Central memory CD8-positive, alpha-beta T cell (primary cell): ENCODE results near the gene VPS4A.
A peak's percentile ranks its signal among the peaks of the same experiment; 100 is the strongest.
"Not testable (repeated sequence)": the region's sequence is repeated elsewhere in the genome, so short reads cannot be mapped to it uniquely, and the experiment has no call there.

Experiments used
- ATAC-seq: fragments of 150-1000 bp; cut with Tn5 transposase; replicated peaks from 2 replicates; pipeline ENCODE4 v1.10.0; 2022; ENCODE audit warnings: mild to moderate bottlenecking, moderate FRiP score, moderate number of reproducible peaks; ENCODE audit not compliant: poor library complexity, severe bottlenecking; ENCODE audit errors: extremely low read depth
- DNase-seq, 2 donors: peaks; one replicate each; pipeline ENCODE4 v3.0.0; 2021; ENCODE audit warnings: low spot score in 2 of 2
- H3K27ac Mint-ChIP-seq: one replicate; pipeline ENCODE4 v1.8.0; 2022; ENCODE audit warnings: low read depth, mild to moderate bottlenecking, moderate library complexity, mixed read lengths
- H3K27me3 Mint-ChIP-seq: one replicate; pipeline ENCODE4 v1.8.0; 2022; ENCODE audit warnings: mixed read lengths
- H3K36me3 Mint-ChIP-seq: one replicate; pipeline ENCODE4 v1.8.0; 2022; ENCODE audit warnings: mild to moderate bottlenecking, moderate library complexity, mixed read lengths; ENCODE audit not compliant: insufficient read depth
- H3K4me1 Mint-ChIP-seq: one replicate; pipeline ENCODE4 v1.8.0; 2022; ENCODE audit warnings: mixed read lengths
- H3K4me3 Mint-ChIP-seq: one replicate; pipeline ENCODE4 v1.8.0; 2022; ENCODE audit warnings: mild to moderate bottlenecking, moderate library complexity, mixed read lengths
- H3K9me3 Mint-ChIP-seq: one replicate; pipeline ENCODE4 v1.8.0; 2022; ENCODE audit warnings: mixed read lengths

Gene VPS4A

GRCh38 chr16:69286941-69287713 is 24.0 kb upstream of the VPS4A start:
- no peaks in the 10 kb centered on the region for H3K27me3 Mint-ChIP-seq
- no peak overlapping the region for H3K4me3 Mint-ChIP-seq
- no peak overlapping the region for H3K27ac Mint-ChIP-seq
- H3K4me1 Mint-ChIP-seq, result no peaks in the 10 kb centered on the region
- H3K36me3 Mint-ChIP-seq, result peaks cover 9% of the 10 kb centered on the region
- H3K9me3 Mint-ChIP-seq, result no peaks in the 10 kb centered on the region
- DNase-seq (no peak), ATAC-seq (no peak)

- not testable (repeated sequence) for DNase-seq, H3K27me3 Mint-ChIP-seq, H3K36me3 Mint-ChIP-seq, H3K4me1 Mint-ChIP-seq, H3K4me3 Mint-ChIP-seq, H3K27ac Mint-ChIP-seq, H3K9me3 Mint-ChIP-seq, ATAC-seq
These were observed 19.5 kb upstream of the VPS4A start for GRCh38 chr16:69291657-69292056.

- H3K9me3 Mint-ChIP-seq, result no peaks in the 10 kb centered on the region
- H3K27me3 Mint-ChIP-seq, result no peaks in the 10 kb centered on the region
- ATAC-seq (no peak), DNase-seq (no peak)
- no peak overlapping the region for H3K4me3 Mint-ChIP-seq
- H3K36me3 Mint-ChIP-seq, result peaks cover 7% of the 10 kb centered on the region
- H3K27ac Mint-ChIP-seq, result peak overlapping the region; percentile 0
- no peaks in the 10 kb centered on the region for H3K4me1 Mint-ChIP-seq
These were observed 17.7 kb upstream of the VPS4A start for GRCh38 chr16:69293401-69293800.

- Mint-ChIP-seq H3K27me3 (no peaks in the 10 kb centered on the region), H3K9me3 (no peaks in the 10 kb centered on the region), H3K36me3 (peaks cover 7% of the 10 kb centered on the region), H3K27ac (no peak overlapping the region), H3K4me3 (no peak overlapping the region), H3K4me1 (no peaks in the 10 kb centered on the region)
- DNase-seq (no peak), ATAC-seq (no peak)
These were observed 17.1 kb upstream of the VPS4A start for GRCh38 chr16:69294051-69294450.

GRCh38 chr16:69296771-69297170 is 14.4 kb upstream of the VPS4A start:
- H3K36me3 Mint-ChIP-seq, result peaks cover 21% of the 10 kb centered on the region
- H3K27ac Mint-ChIP-seq, H3K4me1 Mint-ChIP-seq, H3K9me3 Mint-ChIP-seq, H3K4me3 Mint-ChIP-seq, H3K27me3 Mint-ChIP-seq, ATAC-seq, DNase-seq: not testable (repeated sequence)

GRCh38 chr16:69298261-69298660 is 12.9 kb upstream of the VPS4A start:
- no peak overlapping the region for H3K27ac Mint-ChIP-seq
- H3K27me3 Mint-ChIP-seq, result no peaks in the 10 kb centered on the region

GRCh38 chr16:69301187-69301586 is 10.0 kb upstream of the VPS4A start:
- H3K36me3 Mint-ChIP-seq, result peaks cover 22% of the 10 kb centered on the region
- no peaks in the 10 kb centered on the region for H3K4me1 Mint-ChIP-seq
- no peak overlapping the region for H3K27ac Mint-ChIP-seq
- no peak overlapping the region for H3K4me3 Mint-ChIP-seq
- H3K27me3 Mint-ChIP-seq, result no peaks in the 10 kb centered on the region
- ATAC-seq (no peak), DNase-seq (no peak)
- H3K9me3 Mint-ChIP-seq, result no peaks in the 10 kb centered on the region

More at GRCh38 chr16:69298261-69298660, 12.9 kb upstream of the VPS4A start:
- no peaks in the 10 kb centered on the region for H3K9me3 Mint-ChIP-seq
- DNase-seq (no peak), ATAC-seq (no peak)
- H3K36me3 Mint-ChIP-seq, result peaks cover 23% of the 10 kb centered on the region
- no peak overlapping the region for H3K4me3 Mint-ChIP-seq
- H3K4me1 Mint-ChIP-seq, result no peaks in the 10 kb centered on the region

- DNase-seq, result no peak
- H3K4me1 Mint-ChIP-seq, result no peaks in the 10 kb centered on the region
- no peak overlapping the region for H3K4me3 Mint-ChIP-seq
- peaks cover 21% of the 10 kb centered on the region for H3K36me3 Mint-ChIP-seq
- H3K9me3 Mint-ChIP-seq, result no peaks in the 10 kb centered on the region
- H3K27ac Mint-ChIP-seq, result no peak overlapping the region
- no peak for ATAC-seq
- no peaks in the 10 kb centered on the region for H3K27me3 Mint-ChIP-seq
These were observed 9.3 kb upstream of the VPS4A start for GRCh38 chr16:69301861-69302260.

GRCh38 chr16:69302301-69302700 is 8.8 kb upstream of the VPS4A start:
- Mint-ChIP-seq H3K36me3 (peaks cover 21% of the 10 kb centered on the region), H3K4me3 (no peak overlapping the region), H3K27ac (no peak overlapping the region), H3K27me3 (no peaks in the 10 kb centered on the region), H3K4me1 (no peaks in the 10 kb centered on the region), H3K9me3 (no peaks in the 10 kb centered on the region)
- no peak for DNase-seq
- no peak for ATAC-seq

GRCh38 chr16:69306031-69306430 is 5.1 kb upstream of the VPS4A start:
- Mint-ChIP-seq H3K4me3 (no peak overlapping the region), H3K27me3 (no peaks in the 10 kb centered on the region), H3K4me1 (peaks cover 5% of the 10 kb centered on the region), H3K36me3 (peaks cover 7% of the 10 kb centered on the region), H3K27ac (no peak overlapping the region), H3K9me3 (no peaks in the 10 kb centered on the region)
- DNase-seq (no peak), ATAC-seq (no peak)

- ATAC-seq (no peak), DNase-seq (no peak)
- peaks cover 5% of the 10 kb centered on the region for H3K36me3 Mint-ChIP-seq
- H3K9me3 Mint-ChIP-seq, result no peaks in the 10 kb centered on the region
- H3K27me3 Mint-ChIP-seq, result no peaks in the 10 kb centered on the region
- H3K4me1 Mint-ChIP-seq, result peaks cover 10% of the 10 kb centered on the region
- no peak overlapping the region for H3K4me3 Mint-ChIP-seq
- H3K27ac Mint-ChIP-seq, result no peak overlapping the region
These were observed 4.1 kb upstream of the VPS4A start for GRCh38 chr16:69307091-69307490.

GRCh38 chr16:69307856-69308255 is 3.3 kb upstream of the VPS4A start:
- DNase-seq (no peak), ATAC-seq (no peak)
- Mint-ChIP-seq H3K9me3 (no peaks in the 10 kb centered on the region), H3K4me3 (no peak overlapping the region), H3K4me1 (peaks cover 14% of the 10 kb centered on the region), H3K27ac (no peak overlapping the region), H3K27me3 (no peaks in the 10 kb centered on the region), H3K36me3 (peaks cover 5% of the 10 kb centered on the region)

- H3K27ac Mint-ChIP-seq, result no peak overlapping the region
- ATAC-seq (no peak), DNase-seq (no peak)
- H3K4me3 Mint-ChIP-seq, result peak overlapping the region; percentile 0
- no peaks in the 10 kb centered on the region for H3K27me3 Mint-ChIP-seq
- H3K4me1 Mint-ChIP-seq, result peaks cover 26% of the 10 kb centered on the region
- peaks cover 11% of the 10 kb centered on the region for H3K36me3 Mint-ChIP-seq
- H3K9me3 Mint-ChIP-seq, result no peaks in the 10 kb centered on the region
These were observed 1.8 kb upstream of the VPS4A start for GRCh38 chr16:69309316-69309715.
